ENCODE measurements around the gene FAM53A. TPM values are rescaled to one million over a fixed set of nuclear protein-coding genes. Genes with fewer than 3 reads are reported as not detected.

The FAM53A gene
- total and polyA plus RNA-seq, 2 of the 13 experiments (the other 11 are each of a cell fraction or from before 2014, with no cell fraction given): 0.48 to 1.1 TPM

DNA sequence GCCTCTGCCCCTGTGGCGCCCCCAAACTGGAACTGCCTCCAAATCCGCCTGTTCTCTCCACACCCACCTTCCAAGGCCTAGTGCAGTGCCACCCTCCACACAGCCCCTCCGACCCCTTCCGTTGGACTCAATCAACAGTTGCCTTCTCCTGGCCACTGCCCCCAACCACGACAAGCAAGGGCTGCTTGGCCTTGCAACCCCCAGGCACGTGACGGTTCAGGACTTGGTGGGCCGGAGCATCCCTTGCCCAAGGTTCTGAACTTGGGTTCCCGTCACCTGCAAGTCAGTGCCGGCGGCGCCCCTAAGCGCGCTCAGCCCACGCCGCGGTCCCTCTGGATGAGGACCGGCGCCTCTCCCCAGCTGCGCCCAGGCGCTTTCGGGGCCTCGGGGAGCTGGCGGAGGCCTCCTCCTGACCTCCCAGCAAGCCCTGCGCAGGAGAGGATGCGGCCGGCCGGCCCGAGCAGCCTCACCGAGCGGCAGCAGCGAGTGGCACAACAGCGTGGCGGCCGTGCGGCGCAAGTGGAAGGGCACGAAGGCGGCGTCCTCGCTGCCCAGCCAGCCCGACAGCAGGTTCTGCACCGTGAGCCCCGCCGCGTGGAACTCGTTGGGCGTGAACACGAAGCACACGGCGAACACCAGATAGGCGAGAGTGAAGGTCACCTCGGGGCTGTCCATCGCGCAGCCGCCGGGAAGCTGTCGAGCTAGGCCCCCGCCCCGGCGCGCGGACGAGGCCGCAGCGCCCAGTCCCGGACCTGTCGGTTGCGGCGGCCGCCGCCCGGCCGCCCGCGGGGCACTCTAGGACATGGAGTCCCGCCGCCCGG lies 36.3 kb upstream of the FAM53A start (continued):
- peak; percentile 98 for TF ChIP-seq ZC3H13 (CRISPR knock-in tag; IDR thresholded peaks at IDR 0.05)
- TF ChIP-seq, protein P1, sequence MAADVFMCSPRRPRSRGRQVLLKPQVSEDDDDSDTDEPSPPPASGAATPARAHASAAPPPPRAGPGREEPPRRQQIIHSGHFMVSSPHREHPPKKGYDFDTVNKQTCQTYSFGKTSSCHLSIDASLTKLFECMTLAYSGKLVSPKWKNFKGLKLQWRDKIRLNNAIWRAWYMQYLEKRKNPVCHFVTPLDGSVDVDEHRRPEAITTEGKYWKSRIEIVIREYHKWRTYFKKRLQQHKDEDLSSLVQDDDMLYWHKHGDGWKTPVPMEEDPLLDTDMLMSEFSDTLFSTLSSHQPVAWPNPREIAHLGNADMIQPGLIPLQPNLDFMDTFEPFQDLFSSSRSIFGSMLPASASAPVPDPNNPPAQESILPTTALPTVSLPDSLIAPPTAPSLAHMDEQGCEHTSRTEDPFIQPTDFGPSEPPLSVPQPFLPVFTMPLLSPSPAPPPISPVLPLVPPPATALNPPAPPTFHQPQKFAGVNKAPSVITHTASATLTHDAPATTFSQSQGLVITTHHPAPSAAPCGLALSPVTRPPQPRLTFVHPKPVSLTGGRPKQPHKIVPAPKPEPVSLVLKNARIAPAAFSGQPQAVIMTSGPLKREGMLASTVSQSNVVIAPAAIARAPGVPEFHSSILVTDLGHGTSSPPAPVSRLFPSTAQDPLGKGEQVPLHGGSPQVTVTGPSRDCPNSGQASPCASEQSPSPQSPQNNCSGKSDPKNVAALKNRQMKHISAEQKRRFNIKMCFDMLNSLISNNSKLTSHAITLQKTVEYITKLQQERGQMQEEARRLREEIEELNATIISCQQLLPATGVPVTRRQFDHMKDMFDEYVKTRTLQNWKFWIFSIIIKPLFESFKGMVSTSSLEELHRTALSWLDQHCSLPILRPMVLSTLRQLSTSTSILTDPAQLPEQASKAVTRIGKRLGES (CRISPR knock-in tag; IDR thresholded peaks at IDR 0.05; ENCODE audit: borderline replicate concordance): no peak
- TF ChIP-seq RFXANK (CRISPR knock-in tag; IDR thresholded peaks at IDR 0.05): no peak
- TF ChIP-seq, protein P2, sequence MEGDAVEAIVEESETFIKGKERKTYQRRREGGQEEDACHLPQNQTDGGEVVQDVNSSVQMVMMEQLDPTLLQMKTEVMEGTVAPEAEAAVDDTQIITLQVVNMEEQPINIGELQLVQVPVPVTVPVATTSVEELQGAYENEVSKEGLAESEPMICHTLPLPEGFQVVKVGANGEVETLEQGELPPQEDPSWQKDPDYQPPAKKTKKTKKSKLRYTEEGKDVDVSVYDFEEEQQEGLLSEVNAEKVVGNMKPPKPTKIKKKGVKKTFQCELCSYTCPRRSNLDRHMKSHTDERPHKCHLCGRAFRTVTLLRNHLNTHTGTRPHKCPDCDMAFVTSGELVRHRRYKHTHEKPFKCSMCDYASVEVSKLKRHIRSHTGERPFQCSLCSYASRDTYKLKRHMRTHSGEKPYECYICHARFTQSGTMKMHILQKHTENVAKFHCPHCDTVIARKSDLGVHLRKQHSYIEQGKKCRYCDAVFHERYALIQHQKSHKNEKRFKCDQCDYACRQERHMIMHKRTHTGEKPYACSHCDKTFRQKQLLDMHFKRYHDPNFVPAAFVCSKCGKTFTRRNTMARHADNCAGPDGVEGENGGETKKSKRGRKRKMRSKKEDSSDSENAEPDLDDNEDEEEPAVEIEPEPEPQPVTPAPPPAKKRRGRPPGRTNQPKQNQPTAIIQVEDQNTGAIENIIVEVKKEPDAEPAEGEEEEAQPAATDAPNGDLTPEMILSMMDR (CRISPR knock-in tag; IDR thresholded peaks at IDR 0.05): no peak; the same call in 1 of the 2 replicates
- no peak for TF ChIP-seq TSC22D2 (CRISPR knock-in tag; IDR thresholded peaks at IDR 0.05; ENCODE audit: borderline replicate concordance)
- TF ChIP-seq, protein P3, sequence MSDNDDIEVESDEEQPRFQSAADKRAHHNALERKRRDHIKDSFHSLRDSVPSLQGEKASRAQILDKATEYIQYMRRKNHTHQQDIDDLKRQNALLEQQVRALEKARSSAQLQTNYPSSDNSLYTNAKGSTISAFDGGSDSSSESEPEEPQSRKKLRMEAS (IDR thresholded peaks at IDR 0.05): peak; percentile 59; the same call in 1 of the 2 replicates
- TF ChIP-seq ZNF235 (CRISPR knock-in tag; IDR thresholded peaks at IDR 0.05; ENCODE audit: borderline replicate concordance): peak; percentile 90; the same call in 1 of the 2 replicates
- no peak for TF ChIP-seq MEF2D (CRISPR knock-in tag; IDR thresholded peaks at IDR 0.05)
- TF ChIP-seq, protein P4, sequence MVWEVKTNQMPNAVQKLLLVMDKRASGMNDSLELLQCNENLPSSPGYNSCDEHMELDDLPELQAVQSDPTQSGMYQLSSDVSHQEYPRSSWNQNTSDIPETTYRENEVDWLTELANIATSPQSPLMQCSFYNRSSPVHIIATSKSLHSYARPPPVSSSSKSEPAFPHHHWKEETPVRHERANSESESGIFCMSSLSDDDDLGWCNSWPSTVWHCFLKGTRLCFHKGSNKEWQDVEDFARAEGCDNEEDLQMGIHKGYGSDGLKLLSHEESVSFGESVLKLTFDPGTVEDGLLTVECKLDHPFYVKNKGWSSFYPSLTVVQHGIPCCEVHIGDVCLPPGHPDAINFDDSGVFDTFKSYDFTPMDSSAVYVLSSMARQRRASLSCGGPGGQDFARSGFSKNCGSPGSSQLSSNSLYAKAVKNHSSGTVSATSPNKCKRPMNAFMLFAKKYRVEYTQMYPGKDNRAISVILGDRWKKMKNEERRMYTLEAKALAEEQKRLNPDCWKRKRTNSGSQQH (CRISPR knock-in tag; IDR thresholded peaks at IDR 0.05; ENCODE audit: low read depth): no peak
- TF ChIP-seq, protein P5, sequence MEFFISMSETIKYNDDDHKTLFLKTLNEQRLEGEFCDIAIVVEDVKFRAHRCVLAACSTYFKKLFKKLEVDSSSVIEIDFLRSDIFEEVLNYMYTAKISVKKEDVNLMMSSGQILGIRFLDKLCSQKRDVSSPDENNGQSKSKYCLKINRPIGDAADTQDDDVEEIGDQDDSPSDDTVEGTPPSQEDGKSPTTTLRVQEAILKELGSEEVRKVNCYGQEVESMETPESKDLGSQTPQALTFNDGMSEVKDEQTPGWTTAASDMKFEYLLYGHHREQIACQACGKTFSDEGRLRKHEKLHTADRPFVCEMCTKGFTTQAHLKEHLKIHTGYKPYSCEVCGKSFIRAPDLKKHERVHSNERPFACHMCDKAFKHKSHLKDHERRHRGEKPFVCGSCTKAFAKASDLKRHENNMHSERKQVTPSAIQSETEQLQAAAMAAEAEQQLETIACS (CRISPR knock-in tag; IDR thresholded peaks at IDR 0.05): no peak
- TF ChIP-seq STAT5B (CRISPR knock-in tag; IDR thresholded peaks at IDR 0.05): no peak
- TF ChIP-seq, protein P6, sequence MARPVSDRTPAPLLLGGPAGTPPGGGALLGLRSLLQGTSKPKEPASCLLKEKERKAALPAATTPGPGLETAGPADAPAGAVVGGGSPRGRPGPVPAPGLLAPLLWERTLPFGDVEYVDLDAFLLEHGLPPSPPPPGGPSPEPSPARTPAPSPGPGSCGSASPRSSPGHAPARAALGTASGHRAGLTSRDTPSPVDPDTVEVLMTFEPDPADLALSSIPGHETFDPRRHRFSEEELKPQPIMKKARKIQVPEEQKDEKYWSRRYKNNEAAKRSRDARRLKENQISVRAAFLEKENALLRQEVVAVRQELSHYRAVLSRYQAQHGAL (CRISPR knock-in tag; IDR thresholded peaks at IDR 0.05; ENCODE audit: not compliant biosample characterization): no peak
- TF ChIP-seq ZNF101 (CRISPR knock-in tag; IDR thresholded peaks at IDR 0.05; ENCODE audit: borderline replicate concordance, low read depth): no peak
- TF ChIP-seq ZNF354B (CRISPR knock-in tag; IDR thresholded peaks at IDR 0.05): no peak
- TF ChIP-seq ZNF616 (CRISPR knock-in tag; IDR thresholded peaks at IDR 0.05; ENCODE audit: low read depth): no peak; the same call in 1 of the 2 replicates
- no peak for TF ChIP-seq ZSCAN31 (CRISPR knock-in tag; IDR thresholded peaks at IDR 0.05; ENCODE audit: low read depth)
- TF ChIP-seq ARNTL (CRISPR knock-in tag; IDR thresholded peaks at IDR 0.05): no peak
- no peak for TF ChIP-seq CEBPB (IDR thresholded peaks at IDR 0.05; ENCODE audit: borderline replicate concordance, low read depth, low read length)
- no peak; the same call in 1 of the 2 replicates for TF ChIP-seq ZIK1 (CRISPR knock-in tag; IDR thresholded peaks at IDR 0.05; ENCODE audit: borderline replicate concordance, low read depth)
- no peak for TF ChIP-seq ZFP36L2 (CRISPR knock-in tag; IDR thresholded peaks at IDR 0.05)
- no peak; the same call in 1 of the 2 replicates for TF ChIP-seq HNF4A (CRISPR knock-in tag; IDR thresholded peaks at IDR 0.05)

Measured in HepG2 (cell line).